Osteoblast (primary cell): ENCODE results near the gene PHLDB3. TPM values are rescaled to one million over a fixed set of nuclear protein-coding genes. Genes with fewer than 3 reads are reported as not detected.
"Not testable (repeated sequence)": the region's sequence is repeated elsewhere in the genome, so short reads cannot be mapped to it uniquely, and the experiment has no call there.

Source experiments
- DNase-seq: peaks from one replicate; pipeline ENCODE4 v3.0.0; 2011; ENCODE audit warnings: low spot score, mixed read lengths; ENCODE audit not compliant: insufficient read length; ENCODE audit errors: missing footprints
- H2AFZ ChIP-seq: 2 replicates; pipeline ENCODE4 v1.6.0; 2011; ENCODE audit warnings: mild to moderate bottlenecking, low read length
- H3K27ac ChIP-seq: 2 replicates; pipeline ENCODE4 v1.5.1; 2011; ENCODE audit warnings: mild to moderate bottlenecking, low read depth, low read length, moderate library complexity
- H3K27me3 ChIP-seq: 2 replicates; pipeline ENCODE4 v1.6.0; 2012; ENCODE audit warnings: mild to moderate bottlenecking, control low read depth, inconsistent platforms, low read length, moderate library complexity; ENCODE audit not compliant: insufficient read depth
- H3K36me3 ChIP-seq: 2 replicates; pipeline ENCODE4 v1.5.1; 2011; ENCODE audit warnings: mild to moderate bottlenecking, low read length, control low read depth, moderate library complexity; ENCODE audit not compliant: insufficient read depth
- H3K4me1 ChIP-seq: 2 replicates; pipeline ENCODE4 v1.5.1; 2011; ENCODE audit warnings: mild to moderate bottlenecking, low read length, control low read depth, moderate library complexity; ENCODE audit not compliant: insufficient read depth
- H3K4me2 ChIP-seq: 2 replicates; pipeline ENCODE4 v1.6.0; 2011; ENCODE audit warnings: mild to moderate bottlenecking, low read length; ENCODE audit not compliant: insufficient read depth
- H3K4me3 ChIP-seq: fragments of 200-600 bp; sonication (generic); 3 replicates; pipeline ENCODE4 v1.5.1; 2012; ENCODE audit warnings: mild to moderate bottlenecking, low read length, inconsistent platforms; ENCODE audit not compliant: insufficient read depth
- H3K79me2 ChIP-seq: 2 replicates; pipeline ENCODE4 v1.6.0; 2012; ENCODE audit warnings: mild to moderate bottlenecking, low read length, control low read depth, inconsistent platforms; ENCODE audit not compliant: insufficient read depth
- H3K9me3 ChIP-seq: 2 replicates; pipeline ENCODE4 v1.5.1; 2011; ENCODE audit warnings: low read depth, low read length, control low read depth
- H4K20me1 ChIP-seq: 2 replicates; pipeline ENCODE4 v1.6.0; 2012; ENCODE audit warnings: mild to moderate bottlenecking, low read length, control low read depth; ENCODE audit not compliant: insufficient read depth
- total RNA-seq: library from RNA; depleted of rRNA; stranded (reverse); fragments of >200 nt; gene quantifications from 2 replicates; pipeline ENCODE4 v1.2.3, GENCODE V29; 2012
- TF ChIP-seq, protein P1 (sequence below): IDR thresholded peaks from 2 replicates; pipeline ENCODE4 v1.5.1; 2011; ENCODE audit warnings: mild to moderate bottlenecking, low read depth, low read length, moderate library complexity; ENCODE audit errors: extremely low read depth

The PHLDB3 gene
- total RNA-seq, 1 donor: 10.9 TPM

DNA sequence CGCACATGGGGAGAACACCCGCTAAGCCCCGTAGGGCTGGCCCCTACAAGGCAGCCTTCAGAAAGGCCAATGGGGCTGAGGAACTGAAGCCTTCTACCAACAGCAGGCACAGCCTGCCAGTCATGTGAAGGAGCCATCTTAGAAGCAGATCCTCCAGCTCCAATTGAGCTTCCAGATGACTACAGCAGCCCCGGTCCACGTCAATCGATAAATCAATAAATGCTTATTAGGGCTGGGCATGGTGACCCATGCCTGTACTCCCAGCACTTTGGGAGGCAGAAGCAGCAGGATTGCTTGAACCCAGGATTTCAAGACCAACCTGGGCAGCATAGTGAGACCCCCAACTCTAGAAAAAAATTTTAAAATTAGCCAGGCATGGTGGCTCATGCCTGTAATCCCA lies 66.8 kb downstream of the PHLDB3 start:
- Histone ChIP-seq H3K27me3 (peaks cover 7% of the 10 kb centered on the region), H3K36me3 (no peaks in the 10 kb centered on the region), H3K27ac (no peak overlapping the region), H3K4me1 (no peaks in the 10 kb centered on the region), H3K9me3 (no peaks in the 10 kb centered on the region), H3K79me2 (no peaks in the 10 kb centered on the region), H4K20me1 (no peaks in the 10 kb centered on the region), H3K4me3 (no peak overlapping the region), H3K4me2 (no peak overlapping the region), H2AFZ (no peak overlapping the region)
- TF ChIP-seq, protein P1, sequence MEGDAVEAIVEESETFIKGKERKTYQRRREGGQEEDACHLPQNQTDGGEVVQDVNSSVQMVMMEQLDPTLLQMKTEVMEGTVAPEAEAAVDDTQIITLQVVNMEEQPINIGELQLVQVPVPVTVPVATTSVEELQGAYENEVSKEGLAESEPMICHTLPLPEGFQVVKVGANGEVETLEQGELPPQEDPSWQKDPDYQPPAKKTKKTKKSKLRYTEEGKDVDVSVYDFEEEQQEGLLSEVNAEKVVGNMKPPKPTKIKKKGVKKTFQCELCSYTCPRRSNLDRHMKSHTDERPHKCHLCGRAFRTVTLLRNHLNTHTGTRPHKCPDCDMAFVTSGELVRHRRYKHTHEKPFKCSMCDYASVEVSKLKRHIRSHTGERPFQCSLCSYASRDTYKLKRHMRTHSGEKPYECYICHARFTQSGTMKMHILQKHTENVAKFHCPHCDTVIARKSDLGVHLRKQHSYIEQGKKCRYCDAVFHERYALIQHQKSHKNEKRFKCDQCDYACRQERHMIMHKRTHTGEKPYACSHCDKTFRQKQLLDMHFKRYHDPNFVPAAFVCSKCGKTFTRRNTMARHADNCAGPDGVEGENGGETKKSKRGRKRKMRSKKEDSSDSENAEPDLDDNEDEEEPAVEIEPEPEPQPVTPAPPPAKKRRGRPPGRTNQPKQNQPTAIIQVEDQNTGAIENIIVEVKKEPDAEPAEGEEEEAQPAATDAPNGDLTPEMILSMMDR: no peak
- DNase-seq: no peak

DNA sequence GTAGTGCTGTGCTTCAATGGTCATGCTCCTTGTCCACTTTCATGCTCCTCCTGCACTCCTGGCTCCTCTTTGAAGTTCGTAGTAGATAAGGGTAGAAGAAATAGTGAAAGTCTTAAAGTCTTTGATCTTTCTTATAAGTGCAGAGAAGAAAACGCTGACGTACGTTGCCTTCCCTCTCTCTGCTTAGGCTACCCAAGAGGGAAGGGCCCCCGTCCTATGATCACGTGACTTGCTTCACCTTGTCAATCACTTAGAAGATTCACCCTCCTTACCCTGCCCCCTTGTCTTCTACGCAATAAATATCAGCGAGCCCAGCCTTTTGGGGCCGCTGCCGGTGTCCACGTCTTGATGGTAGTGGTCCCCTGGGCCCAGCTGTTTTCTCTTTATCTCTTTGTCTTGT lies 67.3 kb downstream of the PHLDB3 start:
- not testable (repeated sequence) for H3K4me3 ChIP-seq, DNase-seq, H3K4me2 ChIP-seq

DNA sequence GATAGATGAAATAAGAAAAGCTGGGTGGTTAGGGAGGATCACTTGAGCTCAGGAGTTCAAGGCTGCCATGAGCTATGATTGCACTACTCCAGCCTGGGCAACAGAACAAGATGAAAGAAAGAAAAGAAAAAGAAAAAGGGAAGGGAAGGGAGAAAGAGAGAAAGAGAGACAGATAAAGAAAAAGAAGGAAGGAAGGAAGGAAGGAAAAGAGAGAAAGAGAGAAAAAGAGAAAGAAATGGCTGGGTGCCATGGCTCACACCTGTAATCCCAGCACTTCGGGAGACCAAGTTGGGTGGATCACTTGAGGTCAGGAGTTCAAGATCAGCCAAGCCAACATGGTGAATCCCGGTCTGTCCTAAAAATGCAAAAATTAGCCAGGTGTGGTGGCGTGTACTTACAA lies 68.8 kb downstream of the PHLDB3 start:
- Histone ChIP-seq H3K4me2 (no peak overlapping the region), H2AFZ (no peak overlapping the region), H3K4me3 (no peak overlapping the region), H3K27ac (no peak overlapping the region), H3K27me3 (peaks cover 7% of the 10 kb centered on the region), H3K36me3 (no peaks in the 10 kb centered on the region), H3K9me3 (no peaks in the 10 kb centered on the region), H4K20me1 (no peaks in the 10 kb centered on the region), H3K79me2 (no peaks in the 10 kb centered on the region), H3K4me1 (no peaks in the 10 kb centered on the region)
- TF ChIP-seq, protein P1: no peak
- no peak for DNase-seq

More for the DNA sequence above, 67.3 kb downstream of the PHLDB3 start:
- not testable (repeated sequence) for H2AFZ ChIP-seq, H3K4me1 ChIP-seq, H3K79me2 ChIP-seq, H3K36me3 ChIP-seq, H4K20me1 ChIP-seq, H3K27me3 ChIP-seq, H3K9me3 ChIP-seq, H3K27ac ChIP-seq

DNA sequence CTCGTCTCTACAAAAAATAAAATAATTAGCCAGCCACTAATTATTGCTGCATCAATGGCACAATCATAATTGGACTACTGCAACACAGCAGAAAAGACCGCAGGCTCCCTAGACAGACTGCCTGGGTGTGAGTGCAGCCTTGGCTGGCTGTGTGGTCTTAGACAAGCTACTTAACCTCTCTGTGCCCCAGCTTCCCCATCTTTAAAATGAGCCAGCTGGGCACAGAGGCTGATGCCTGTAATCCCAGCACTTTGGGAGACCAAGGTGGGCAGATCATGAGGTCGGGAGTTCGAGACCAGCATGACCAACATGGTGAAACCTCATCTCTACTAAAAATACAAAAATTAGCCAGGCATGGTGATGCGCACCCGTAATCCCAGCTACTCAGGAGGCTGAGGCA lies 70.9 kb downstream of the PHLDB3 start:
- Histone ChIP-seq H3K27ac (no peak overlapping the region), H3K36me3 (no peaks in the 10 kb centered on the region), H3K4me1 (no peaks in the 10 kb centered on the region), H3K27me3 (peaks cover 9% of the 10 kb centered on the region), H3K9me3 (no peaks in the 10 kb centered on the region), H4K20me1 (no peaks in the 10 kb centered on the region), H3K4me3 (no peak overlapping the region), H3K4me2 (no peak overlapping the region), H2AFZ (no peak overlapping the region), H3K79me2 (no peaks in the 10 kb centered on the region)
- TF ChIP-seq, protein P1: no peak
- no peak for DNase-seq

DNA sequence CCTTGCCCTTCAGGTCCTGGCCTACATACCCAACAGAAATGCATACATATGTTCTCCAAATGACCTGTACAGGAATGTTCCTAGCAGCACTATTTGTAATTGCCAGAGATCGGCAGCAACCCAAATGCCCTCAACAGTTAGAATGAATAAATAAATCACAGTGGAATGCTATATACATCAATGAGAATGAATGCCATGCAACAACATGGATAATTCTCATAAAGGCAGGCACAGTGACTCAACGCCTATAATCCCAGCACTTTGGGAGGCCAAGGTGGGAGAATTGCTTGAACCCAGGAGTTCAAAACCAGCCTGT lies 71.2 kb downstream of the PHLDB3 start:
- Histone ChIP-seq H3K4me3 (no peak overlapping the region), H3K79me2 (no peaks in the 10 kb centered on the region), H3K4me2 (no peak overlapping the region), H3K27me3 (peaks cover 9% of the 10 kb centered on the region), H3K4me1 (no peaks in the 10 kb centered on the region), H3K9me3 (no peaks in the 10 kb centered on the region), H3K36me3 (no peaks in the 10 kb centered on the region), H3K27ac (no peak overlapping the region), H4K20me1 (no peaks in the 10 kb centered on the region), H2AFZ (no peak overlapping the region)
- DNase-seq: no peak
- TF ChIP-seq, protein P1: no peak
